Trophoblast cell (in vitro differentiated cells and primary cell): ENCODE measurements around the gene HS3ST3A1.

Experiments
- DNase-seq, 2 donors: peaks; one replicate each; pipeline ENCODE4 v3.0.0-alpha.2; 2016
- H2AFZ ChIP-seq: 2 replicates; pipeline ENCODE4 v1.6.1; 2013; ENCODE audit warnings: low read length, moderate library complexity, mild to moderate bottlenecking; ENCODE audit not compliant: insufficient read depth, poor library complexity
- H2AK5ac ChIP-seq: 2 replicates; pipeline ENCODE4 v1.6.1; 2013; ENCODE audit warnings: mild to moderate bottlenecking, low read length
- H2BK120ac ChIP-seq: 2 replicates; pipeline ENCODE4 v1.6.1; 2013; ENCODE audit warnings: low read length, mild to moderate bottlenecking, moderate library complexity; ENCODE audit not compliant: insufficient read depth, poor library complexity
- H2BK12ac ChIP-seq: 2 replicates; pipeline ENCODE4 v1.6.1; 2013; ENCODE audit warnings: mild to moderate bottlenecking, low read length, moderate library complexity
- H2BK5ac ChIP-seq: 2 replicates; pipeline ENCODE4 v1.6.1; 2013; ENCODE audit warnings: low read length, low read depth, moderate library complexity, mild to moderate bottlenecking; ENCODE audit not compliant: poor library complexity
- H3K14ac ChIP-seq: 2 replicates; pipeline ENCODE4 v1.6.1; 2013; ENCODE audit warnings: mild to moderate bottlenecking, low read length
- H3K18ac ChIP-seq: 2 replicates; pipeline ENCODE4 v1.6.1; 2013; ENCODE audit warnings: mild to moderate bottlenecking, low read length
- H3K23ac ChIP-seq: 2 replicates; pipeline ENCODE4 v1.6.1; 2013; ENCODE audit warnings: low read length
- H3K27ac ChIP-seq: 2 replicates; pipeline ENCODE4 v1.5.1; 2013; ENCODE audit warnings: low read depth, mild to moderate bottlenecking, inconsistent platforms, low read length, moderate library complexity
- H3K27me3 ChIP-seq: 2 replicates; pipeline ENCODE4 v1.6.1; 2013; ENCODE audit warnings: inconsistent platforms, mild to moderate bottlenecking, low read length, moderate library complexity; ENCODE audit not compliant: insufficient read depth
- H3K36me3 ChIP-seq, 2 experiments: 1 replicate in 1 of 2; 2 replicates in 1 of 2; pipeline ENCODE4 v1.6.1; 2013; ENCODE audit warnings: low read length in 2 of 2, mild to moderate bottlenecking in 2 of 2, moderate library complexity in 1 of 2; ENCODE audit not compliant: insufficient read depth in 2 of 2, control insufficient read depth in 1 of 2
- H3K4ac ChIP-seq: 2 replicates; pipeline ENCODE4 v1.6.1; 2013; ENCODE audit warnings: low read depth, mild to moderate bottlenecking, low read length, moderate library complexity
- H3K4me1 ChIP-seq, 2 experiments: 1 replicate in 1 of 2; 2 replicates in 1 of 2; pipeline ENCODE4 v1.6.1; 2013; ENCODE audit warnings: low read length in 2 of 2, mild to moderate bottlenecking in 2 of 2, moderate library complexity in 1 of 2; ENCODE audit not compliant: insufficient read depth in 2 of 2, control insufficient read depth in 1 of 2
- H3K4me2 ChIP-seq: 2 replicates; pipeline ENCODE4 v1.6.1; 2013; ENCODE audit warnings: inconsistent platforms, mild to moderate bottlenecking, low read length, moderate library complexity
- H3K4me3 ChIP-seq: 2 replicates; pipeline ENCODE4 v1.5.1; 2013; ENCODE audit warnings: mild to moderate bottlenecking, low read depth, low read length, inconsistent platforms
- H3K79me1 ChIP-seq: one replicate; pipeline ENCODE4 v1.6.1; 2013; ENCODE audit warnings: low read length
- H3K79me2 ChIP-seq: 2 replicates; pipeline ENCODE4 v1.6.1; 2013; ENCODE audit warnings: low read length, mild to moderate bottlenecking; ENCODE audit not compliant: control insufficient read depth, insufficient read depth, poor library complexity
- H3K9ac ChIP-seq: 2 replicates; pipeline ENCODE4 v1.6.1; 2013; ENCODE audit warnings: mild to moderate bottlenecking, low read length
- H3K9me3 ChIP-seq: 2 replicates; pipeline ENCODE4 v1.6.1; 2013; ENCODE audit warnings: low read depth, mild to moderate bottlenecking, control low read depth, inconsistent platforms, low read length; ENCODE audit not compliant: insufficient read depth
- H4K12ac ChIP-seq: 2 replicates; pipeline ENCODE4 v1.6.1; 2013; ENCODE audit warnings: low read depth, mild to moderate bottlenecking, low read length, moderate library complexity
- H4K8ac ChIP-seq: 2 replicates; pipeline ENCODE4 v1.6.1; 2013; ENCODE audit warnings: low read depth, mild to moderate bottlenecking, low read length, moderate library complexity
- H4K91ac ChIP-seq: one replicate; pipeline ENCODE4 v1.6.1; 2013; ENCODE audit warnings: low read depth, mild to moderate bottlenecking, low read length, moderate library complexity
- WGBS: extraction: QIAGEN DNeasy Blood & Tissue Kit; methylation state at CpG from one replicate; pipeline ENCODE4 v1.1.7; 2013; ENCODE audit warnings: missing lambda C conversion rate; ENCODE audit not compliant: insufficient read length, insufficient coverage; ENCODE audit errors: extremely low coverage; 5-methylcytosine and 5-hydroxymethylcytosine counted together

The HS3ST3A1 gene

DNA sequence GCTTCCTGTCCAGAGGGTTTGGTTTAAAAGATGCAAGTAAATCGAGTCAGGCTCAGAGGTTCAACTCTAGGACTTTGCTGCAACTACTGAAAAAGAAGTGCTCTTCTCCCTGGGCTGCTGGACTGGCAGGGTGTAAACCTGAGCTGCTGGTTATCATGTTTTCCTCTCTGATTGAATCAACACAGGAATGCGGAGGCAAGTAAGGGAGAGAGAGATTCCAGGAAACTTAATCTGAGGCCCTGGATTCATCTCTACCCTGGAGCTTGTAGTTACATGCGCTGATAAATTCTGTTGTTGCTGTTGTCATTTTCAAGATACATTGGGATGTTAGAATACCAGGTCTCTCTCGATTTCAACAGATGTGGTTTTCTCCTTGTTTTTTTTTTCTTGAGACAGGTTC lies 8.2 kb upstream of the HS3ST3A1 start:
- Histone ChIP-seq H3K9ac (no peak overlapping the region), H3K23ac (no peak overlapping the region), H2AK5ac (no peak overlapping the region), H3K9me3 (no peaks in the 10 kb centered on the region), H3K27me3 (no peaks in the 10 kb centered on the region), H4K12ac (no peak overlapping the region), H3K79me2 (no peaks in the 10 kb centered on the region), H3K4me1 (peaks cover 0 to 2% of the 10 kb centered on the region in 2 experiments), H3K18ac (no peak overlapping the region), H3K4ac (no peak overlapping the region), H4K8ac (no peak overlapping the region), H4K91ac (no peak overlapping the region), H3K79me1 (no peaks in the 10 kb centered on the region), H3K14ac (no peak overlapping the region), H3K4me2 (no peak overlapping the region), H2BK120ac (no peak overlapping the region), H2AFZ (no peak overlapping the region), H3K27ac (no peak overlapping the region), H2BK12ac (no peak overlapping the region), H3K36me3 (no peaks in the 10 kb centered on the region), H2BK5ac (no peak overlapping the region), H3K4me3 (no peak overlapping the region)
- WGBS: no CpG with 5 or more reads among the region's 4 CpGs
- peak; percentile 66 to 88 for DNase-seq

- peaks cover 4 to 13% of the 10 kb centered on the region in 2 experiments for H3K4me1 ChIP-seq
- H3K36me3 ChIP-seq: no peaks in the 10 kb centered on the region
- no peak overlapping the region for H2BK5ac ChIP-seq
- peaks cover 3% of the 10 kb centered on the region for H3K9me3 ChIP-seq
- H3K79me2 ChIP-seq: peaks cover 2% of the 10 kb centered on the region
- peak overlapping the region; percentile 99 for H3K4me2 ChIP-seq
- H2AK5ac ChIP-seq: no peak overlapping the region
- WGBS: no CpG with 5 or more reads among the region's 46 CpGs
- H3K4ac ChIP-seq: no peak overlapping the region
- H3K23ac ChIP-seq: no peak overlapping the region
- H3K79me1 ChIP-seq: peaks cover 8% of the 10 kb centered on the region
- H2BK12ac ChIP-seq: no peak overlapping the region
- H3K4me3 ChIP-seq: peak overlapping the region; percentile 69
- no peak overlapping the region for H2BK120ac ChIP-seq
- peak in 1 of 2 donors; percentile 23 for DNase-seq
- H4K91ac ChIP-seq: no peak overlapping the region
- peak overlapping the region; percentile 13 for H3K14ac ChIP-seq
- H3K9ac ChIP-seq: peak overlapping the region; percentile 65
- peaks cover 9% of the 10 kb centered on the region for H3K27me3 ChIP-seq
- H2AFZ ChIP-seq: peak overlapping the region; percentile 80
- H3K18ac ChIP-seq: peak overlapping the region; percentile 35
- H4K8ac ChIP-seq: peak overlapping the region; percentile 2
- no peak overlapping the region for H4K12ac ChIP-seq
- H3K27ac ChIP-seq: no peak overlapping the region
Measured at GRCh38 chr17:13601322-13601775, 380 bp downstream of the HS3ST3A1 start.

DNA sequence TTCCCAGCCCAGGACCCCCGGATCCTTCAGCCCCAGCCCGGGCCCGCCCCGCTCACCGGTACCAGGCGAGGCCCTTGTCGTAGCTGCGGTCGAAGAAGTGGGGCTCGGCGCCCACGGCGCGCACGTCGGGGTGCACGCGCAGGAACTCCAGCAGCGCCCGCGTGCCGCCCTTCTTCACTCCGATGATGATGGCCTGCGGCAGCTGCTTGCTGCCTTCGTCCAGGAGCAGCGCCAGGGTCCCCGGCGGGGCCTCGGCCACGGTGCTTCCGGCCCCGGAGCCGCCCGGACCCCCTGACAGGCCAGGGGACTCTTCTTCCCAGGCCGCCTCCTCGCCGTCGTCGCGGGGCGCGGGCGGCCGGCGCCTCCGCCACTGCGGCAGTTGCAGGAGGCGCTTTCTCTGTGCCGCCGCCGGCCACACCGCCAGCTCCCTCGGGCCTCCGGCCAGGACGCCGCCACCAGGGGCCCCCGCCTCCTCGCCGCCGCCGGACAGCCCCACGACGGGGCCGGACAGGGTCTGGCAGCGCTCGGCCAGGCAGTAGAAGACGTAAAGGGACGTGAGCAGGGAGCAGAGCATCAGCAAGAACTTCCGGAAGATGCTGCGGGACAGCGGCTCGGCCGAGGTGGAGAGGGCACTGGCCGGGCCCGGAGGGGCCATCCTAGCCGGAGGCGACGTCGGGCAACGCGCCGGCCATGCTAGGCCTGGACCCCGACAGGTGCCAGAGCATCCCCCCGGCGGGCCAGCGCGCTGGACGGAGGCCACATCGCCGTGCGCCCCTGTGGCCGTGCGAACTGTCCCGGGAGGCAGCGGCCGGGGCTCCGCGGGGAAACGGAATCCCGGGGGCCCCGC lies 1.0 kb downstream of the HS3ST3A1 start:
- Histone ChIP-seq H3K4me3 (peak overlapping the region; percentile 69), H3K14ac (peak overlapping the region; percentile 39), H2BK5ac (no peak overlapping the region), H4K91ac (no peak overlapping the region), H2AK5ac (no peak overlapping the region), H3K9ac (peak overlapping the region; percentile 65), H4K12ac (peak overlapping the region; percentile 11), H3K79me2 (peaks cover 2% of the 10 kb centered on the region), H3K4me1 (peaks cover 4 to 13% of the 10 kb centered on the region in 2 experiments), H2BK12ac (peak overlapping the region; percentile 15), H3K18ac (peak overlapping the region; percentile 34), H2AFZ (peak overlapping the region; percentile 67), H3K4ac (no peak overlapping the region), H3K4me2 (peak overlapping the region; percentile 99), H3K9me3 (peaks cover 3% of the 10 kb centered on the region), H3K23ac (no peak overlapping the region), H3K27me3 (peaks cover 9% of the 10 kb centered on the region), H3K36me3 (no peaks in the 10 kb centered on the region), H4K8ac (peak overlapping the region; percentile 2), H3K79me1 (peaks cover 8% of the 10 kb centered on the region), H3K27ac (no peak overlapping the region), H2BK120ac (peak overlapping the region; percentile 36)
- DNase-seq: peak in 1 of 2 donors; percentile 14
- WGBS: no CpG with 5 or more reads among the region's 101 CpGs

DNA sequence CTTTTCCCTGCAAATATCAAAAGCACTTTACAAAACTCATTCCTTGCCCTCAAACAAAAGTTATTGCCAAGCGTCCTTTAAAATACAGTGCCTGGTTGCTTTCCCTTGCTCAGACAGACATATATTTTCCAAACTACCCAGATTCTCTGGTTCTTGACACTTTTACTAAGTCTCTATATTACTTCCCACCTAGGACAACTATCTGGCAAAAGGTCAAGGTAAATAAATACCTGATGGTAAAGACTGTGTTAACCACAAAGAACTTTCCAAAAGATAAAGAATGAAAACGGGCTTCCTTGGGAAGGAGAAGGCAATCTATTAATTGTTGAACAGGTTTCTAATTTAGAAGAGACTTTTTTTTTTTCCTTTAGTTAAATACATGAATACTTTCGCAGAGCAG lies 1.9 kb downstream of the HS3ST3A1 start:
- Histone ChIP-seq H3K9me3 (peaks cover 3% of the 10 kb centered on the region), H3K36me3 (no peaks in the 10 kb centered on the region), H2AFZ (no peak overlapping the region), H3K9ac (no peak overlapping the region), H4K12ac (no peak overlapping the region), H3K23ac (no peak overlapping the region), H4K91ac (no peak overlapping the region), H2BK120ac (no peak overlapping the region), H3K79me2 (peaks cover 2% of the 10 kb centered on the region), H3K27me3 (peaks cover 9% of the 10 kb centered on the region), H3K79me1 (peaks cover 8% of the 10 kb centered on the region), H3K4me3 (no peak overlapping the region), H3K18ac (no peak overlapping the region), H2BK12ac (no peak overlapping the region), H3K27ac (no peak overlapping the region), H3K4me1 (peaks cover 4 to 13% of the 10 kb centered on the region in 2 experiments), H3K4ac (no peak overlapping the region), H3K14ac (no peak overlapping the region), H2AK5ac (no peak overlapping the region), H3K4me2 (peak overlapping the region; percentile 99), H2BK5ac (no peak overlapping the region), H4K8ac (no peak overlapping the region)
- WGBS: no CpG with 5 or more reads among the region's 3 CpGs
- DNase-seq: no peak
